HEK293T (cell line): ENCODE measurements around the gene IQGAP3.

ENCODE experiments used
- CTCF ChIA-PET: fragments of 350-600 bp; formaldehyde crosslinking; extraction: SDS; loops from one replicate; lab custom pipeline; 2021; ENCODE audit warnings: antibody characterized with exemption, inconsistent platforms; lab: Yijun Ruan, JAX
- POLR2A ChIA-PET: fragments of 350-600 bp; formaldehyde crosslinking; extraction: SDS; loops from one replicate; lab custom pipeline; 2020; ENCODE audit warnings: antibody characterized with exemption, inconsistent platforms; lab: Yijun Ruan, JAX
- DNase-seq: peaks from one replicate; pipeline ENCODE4 v3.0.0; 2012; ENCODE audit warnings: mixed read lengths; ENCODE audit errors: extremely low spot score
- ARNT ChIP-seq: fragments of 450-650 bp; IDR thresholded peaks from 2 replicates; pipeline ENCODE4 v1.6.1; 2017; ENCODE audit warnings: mild to moderate bottlenecking
- BHLHE40 ChIP-seq: fragments of 450-650 bp; IDR thresholded peaks from 2 replicates; pipeline ENCODE4 v1.6.1; 2016; ENCODE audit warnings: mild to moderate bottlenecking, moderate library complexity, borderline replicate concordance
- CTBP1 ChIP-seq: fragments of 450-650 bp; IDR thresholded peaks from 2 replicates; pipeline ENCODE4 v1.6.1; 2016; ENCODE audit warnings: borderline replicate concordance
- ELF4 ChIP-seq: fragments of 450-650 bp; IDR thresholded peaks from 2 replicates; pipeline ENCODE4 v1.6.1; 2017; ENCODE audit warnings: antibody characterized with exemption
- FOXA1 ChIP-seq: fragments of 450-650 bp; IDR thresholded peaks from 2 replicates; pipeline ENCODE4 v1.6.1; 2016; ENCODE audit warnings: mild to moderate bottlenecking
- FOXK2 ChIP-seq: fragments of 450-650 bp; IDR thresholded peaks from 2 replicates; pipeline ENCODE4 v1.6.1; 2016; ENCODE audit warnings: mild to moderate bottlenecking
- FOXM1 ChIP-seq: fragments of 450-650 bp; IDR thresholded peaks from 2 replicates; pipeline ENCODE4 v1.6.1; 2017; ENCODE audit warnings: mild to moderate bottlenecking, borderline replicate concordance
- HDGF ChIP-seq: fragments of 450-650 bp; IDR thresholded peaks from 2 replicates; pipeline ENCODE4 v1.6.1; 2017; ENCODE audit warnings: antibody characterized with exemption, borderline replicate concordance
- L3MBTL2 ChIP-seq: fragments of 450-650 bp; conservative IDR thresholded peaks from 2 replicates; pipeline ENCODE4 v1.6.1; 2016; ENCODE audit warnings: mild to moderate bottlenecking
- LEF1 ChIP-seq: fragments of 450-650 bp; IDR thresholded peaks from 2 replicates; pipeline ENCODE4 v1.6.1; 2017; ENCODE audit warnings: mild to moderate bottlenecking, borderline replicate concordance
- NFRKB ChIP-seq: fragments of 450-650 bp; IDR thresholded peaks from 2 replicates; pipeline ENCODE4 v1.6.1; 2016; ENCODE audit warnings: mild to moderate bottlenecking, moderate library complexity
- PKNOX1 ChIP-seq: fragments of 450-650 bp; IDR thresholded peaks from 2 replicates; pipeline ENCODE4 v1.6.1; 2016
- SP1 ChIP-seq: fragments of 450-650 bp; IDR thresholded peaks from 2 replicates; pipeline ENCODE4 v1.6.1; 2017
- SUZ12 ChIP-seq: fragments of 450-650 bp; IDR thresholded peaks from 2 replicates; pipeline ENCODE4 v1.6.1; 2016; ENCODE audit warnings: mild to moderate bottlenecking
- TARDBP ChIP-seq: fragments of 450-650 bp; IDR thresholded peaks from 2 replicates; pipeline ENCODE4 v1.6.1; 2016
- ZNF384 ChIP-seq: fragments of 450-650 bp; IDR thresholded peaks from 2 replicates; pipeline ENCODE4 v1.6.1; 2016

Gene IQGAP3

GRCh38 chr1:156530006-156530405 is 42.4 kb downstream of the IQGAP3 start:
- no peak for TF ChIP-seq L3MBTL2
- ChIA-PET POLR2A (no interaction called here), CTCF (no interaction called here)
- DNase-seq, result no peak

- CTCF ChIA-PET, result interaction anchor here (1.0 kb wide), 1 partner anchor 45 kb away, joined by 3 read pairs; no protein-coding TSS in a partner anchor
- no peak for DNase-seq
- TF ChIP-seq FOXM1 (no peak), FOXK2 (no peak), ARNT (no peak), CTBP1 (no peak), L3MBTL2 (no peak), LEF1 (no peak), ELF4 (no peak), SP1 (no peak)
- POLR2A ChIA-PET, result interaction anchor here (1.5 kb wide), 1 partner anchor 28 kb away, joined by 7 read pairs; the partner anchor contains the start of gene MEF2D
These were observed 43.4 kb downstream of the IQGAP3 start for GRCh38 chr1:156528875-156529425.

GRCh38 chr1:156528231-156528630 is 44.1 kb downstream of the IQGAP3 start:
- CTCF ChIA-PET, result interaction anchor here (1.0 kb wide), 1 partner anchor 44 kb away, joined by 3 read pairs; no protein-coding TSS in a partner anchor
- no peak for DNase-seq
- TF ChIP-seq SUZ12 (no peak), ZNF384 (no peak), NFRKB (no peak), FOXK2 (no peak), LEF1 (no peak)
- POLR2A ChIA-PET, result interaction anchor here (0.8 to 1.5 kb wide), 4 partner anchors 20 to 71 kb away, joined by 3 to 7 read pairs (median 4); partner anchors contain the start of gene MEF2D

DNA sequence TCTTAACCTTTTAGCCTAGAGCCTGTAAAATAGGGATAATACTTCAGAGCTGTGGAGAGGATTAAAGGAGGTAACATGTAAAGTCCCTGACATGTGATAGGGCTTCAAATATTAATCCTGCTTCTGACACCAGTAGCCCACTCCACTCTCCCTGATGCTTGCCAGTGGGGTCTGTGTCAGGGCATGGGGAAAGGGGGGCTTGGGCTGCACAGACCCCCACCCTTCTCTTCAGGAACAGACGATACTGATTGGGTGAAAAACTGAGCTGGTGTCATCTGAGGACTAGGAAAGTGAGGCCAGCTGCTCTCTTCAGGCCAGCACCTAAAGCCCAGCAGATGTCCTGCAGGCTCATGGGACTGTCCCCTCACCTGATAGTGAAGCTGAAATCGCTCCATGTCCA is 44.8 kb downstream of the IQGAP3 start:
- TF ChIP-seq FOXM1 (no peak), PKNOX1 (no peak), CTBP1 (no peak), FOXK2 (no peak), TARDBP (no peak), HDGF (no peak), SP1 (no peak), SUZ12 (no peak), NFRKB (no peak), L3MBTL2 (no peak), LEF1 (no peak), FOXA1 (no peak), ZNF384 (no peak), BHLHE40 (no peak)
- no peak for DNase-seq
- ChIA-PET POLR2A (interaction anchor here (0.8 to 1.5 kb wide), 4 partner anchors 19 to 70 kb away, joined by 3 to 7 read pairs (median 4); partner anchors contain the start of gene MEF2D), CTCF (no interaction called here)

GRCh38 chr1:156525856-156526489 is 46.4 kb downstream of the IQGAP3 start:
- POLR2A ChIA-PET, result interaction anchor here (1.3 to 2.1 kb wide), 2 partner anchors 25 to 69 kb away, joined by 4 to 8 read pairs; no protein-coding TSS in a partner anchor
- no peak for DNase-seq
- CTCF ChIA-PET, result interaction anchor here (1.1 to 1.9 kb wide), 4 partner anchors 35 to 69 kb away, joined by 3 to 7 read pairs (median 4); no protein-coding TSS in a partner anchor
- no peak for TF ChIP-seq LEF1
- TF ChIP-seq HDGF, result no peak
- TF ChIP-seq ELF4, result no peak
- TF ChIP-seq BHLHE40, result no peak
- no peak for TF ChIP-seq TARDBP
- TF ChIP-seq CTBP1, result no peak
- TF ChIP-seq SP1, result no peak
- no peak for TF ChIP-seq SUZ12
- TF ChIP-seq ARNT, result no peak
- no peak for TF ChIP-seq FOXA1

GRCh38 chr1:156525071-156525501 is 47.3 kb downstream of the IQGAP3 start:
- DNase-seq, result no peak
- POLR2A ChIA-PET, result interaction anchor here (1.0 to 2.1 kb wide), 2 partner anchors 20 to 68 kb away, joined by 4 to 8 read pairs; no protein-coding TSS in a partner anchor
- TF ChIP-seq HDGF (no peak), NFRKB (no peak), SUZ12 (no peak), L3MBTL2 (no peak), ARNT (no peak), FOXM1 (no peak), CTBP1 (no peak)
- CTCF ChIA-PET, result interaction anchor here (0.6 to 1.9 kb wide), 6 partner anchors 16 to 79 kb away, joined by 3 to 7 read pairs (median 4); no protein-coding TSS in a partner anchor

GRCh38 chr1:156524481-156524869 is 47.9 kb downstream of the IQGAP3 start:
- DNase-seq, result no peak
- POLR2A ChIA-PET, result interaction anchor here (1.0 to 2.1 kb wide), 2 partner anchors 19 to 67 kb away, joined by 4 to 8 read pairs; no protein-coding TSS in a partner anchor
- CTCF ChIA-PET, result interaction anchor here (1.3 to 1.9 kb wide), 2 partner anchors 67 to 79 kb away, joined by 4 to 6 read pairs; no protein-coding TSS in a partner anchor
- TF ChIP-seq TARDBP, result no peak
- no peak for TF ChIP-seq NFRKB
